KMS-11 (cell line): Measurements from ENCODE around the gene GARNL3.

Source experiments
- H2AFZ ChIP-seq: fragments of 200-600 bp; sonication (generic); 2 replicates; pipeline ENCODE4 v1.6.1; 2016; ENCODE audit warnings: antibody characterized with exemption, mixed run types, low read depth
- H3K27ac ChIP-seq: fragments of 200-600 bp; sonication (generic); 2 replicates; pipeline ENCODE4 v1.6.1; 2016; ENCODE audit warnings: mild to moderate bottlenecking, mixed run types
- H3K27me3 ChIP-seq: fragments of 200-600 bp; sonication (generic); 2 replicates; pipeline ENCODE4 v1.6.1; 2017; ENCODE audit warnings: mild to moderate bottlenecking, low read depth, mixed run types, moderate library complexity; ENCODE audit not compliant: insufficient read depth
- H3K36me3 ChIP-seq: fragments of 200-600 bp; sonication (generic); 2 replicates; pipeline ENCODE4 v1.6.1; 2017; ENCODE audit warnings: mild to moderate bottlenecking, mixed run types; ENCODE audit not compliant: insufficient read depth
- H3K4me1 ChIP-seq: fragments of 200-600 bp; sonication (generic); 2 replicates; pipeline ENCODE4 v1.6.1; 2016; ENCODE audit warnings: mild to moderate bottlenecking, low read depth, mixed run types; ENCODE audit not compliant: poor library complexity, severe bottlenecking
- H3K4me2 ChIP-seq: fragments of 200-600 bp; sonication (generic); 2 replicates; pipeline ENCODE4 v1.7.0; 2016; ENCODE audit warnings: mild to moderate bottlenecking, mixed run types
- H3K4me3 ChIP-seq: fragments of 200-600 bp; sonication (generic); IDR thresholded peaks from 2 replicates; pipeline ENCODE4 v1.6.1; 2017; ENCODE audit warnings: low read depth, low read length, mixed read lengths; ENCODE audit not compliant: insufficient read depth
- H3K79me2 ChIP-seq: fragments of 200-600 bp; sonication (generic); 2 replicates; pipeline ENCODE4 v1.6.1; 2016; ENCODE audit warnings: low read depth, mixed run types; ENCODE audit not compliant: insufficient read depth
- H3K9ac ChIP-seq: fragments of 200-600 bp; sonication (generic); 2 replicates; pipeline ENCODE4 v1.6.1; 2016; ENCODE audit warnings: mild to moderate bottlenecking, mixed run types
- H4K20me1 ChIP-seq: fragments of 200-600 bp; sonication (generic); 2 replicates; pipeline ENCODE4 v1.6.1; 2016; ENCODE audit warnings: mild to moderate bottlenecking, mixed run types; ENCODE audit not compliant: insufficient read depth
- TF ChIP-seq, protein P1 (sequence below): fragments of 200-600 bp; sonication (generic); conservative IDR thresholded peaks from 2 replicates; pipeline ENCODE4 v1.6.1; 2017; ENCODE audit warnings: low read depth, mild to moderate bottlenecking, antibody characterized with exemption, low read length, moderate library complexity, mixed read lengths

Gene GARNL3

DNA sequence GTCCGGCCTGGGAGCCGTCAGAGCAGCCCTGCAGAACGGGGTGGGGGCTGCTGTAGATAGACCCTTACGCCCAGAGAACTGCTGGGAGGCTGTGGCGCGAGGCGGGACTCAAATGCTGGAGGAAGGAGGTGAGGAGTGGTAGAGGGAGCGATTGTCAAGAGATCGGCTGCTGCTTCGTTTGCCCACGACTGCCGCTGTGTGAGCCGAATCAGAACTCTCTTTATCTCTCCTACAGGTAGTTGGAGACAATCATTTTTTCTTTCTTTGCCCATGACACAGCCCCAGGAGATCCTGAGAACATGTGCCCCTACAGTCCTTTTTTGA lies 160.1 kb downstream of the GARNL3 start:
- peak overlapping the region; percentile 76 for H3K4me2 ChIP-seq
- peak overlapping the region; percentile 41 for H3K27ac ChIP-seq
- H3K4me1 ChIP-seq = peaks cover 36% of the 10 kb centered on the region
- H3K79me2 ChIP-seq = peaks cover 35% of the 10 kb centered on the region
- peak overlapping the region; percentile 85 for H2AFZ ChIP-seq
- H3K27me3 ChIP-seq = no peaks in the 10 kb centered on the region
- TF ChIP-seq, protein P1, sequence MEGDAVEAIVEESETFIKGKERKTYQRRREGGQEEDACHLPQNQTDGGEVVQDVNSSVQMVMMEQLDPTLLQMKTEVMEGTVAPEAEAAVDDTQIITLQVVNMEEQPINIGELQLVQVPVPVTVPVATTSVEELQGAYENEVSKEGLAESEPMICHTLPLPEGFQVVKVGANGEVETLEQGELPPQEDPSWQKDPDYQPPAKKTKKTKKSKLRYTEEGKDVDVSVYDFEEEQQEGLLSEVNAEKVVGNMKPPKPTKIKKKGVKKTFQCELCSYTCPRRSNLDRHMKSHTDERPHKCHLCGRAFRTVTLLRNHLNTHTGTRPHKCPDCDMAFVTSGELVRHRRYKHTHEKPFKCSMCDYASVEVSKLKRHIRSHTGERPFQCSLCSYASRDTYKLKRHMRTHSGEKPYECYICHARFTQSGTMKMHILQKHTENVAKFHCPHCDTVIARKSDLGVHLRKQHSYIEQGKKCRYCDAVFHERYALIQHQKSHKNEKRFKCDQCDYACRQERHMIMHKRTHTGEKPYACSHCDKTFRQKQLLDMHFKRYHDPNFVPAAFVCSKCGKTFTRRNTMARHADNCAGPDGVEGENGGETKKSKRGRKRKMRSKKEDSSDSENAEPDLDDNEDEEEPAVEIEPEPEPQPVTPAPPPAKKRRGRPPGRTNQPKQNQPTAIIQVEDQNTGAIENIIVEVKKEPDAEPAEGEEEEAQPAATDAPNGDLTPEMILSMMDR = no peak
- peak overlapping the region; percentile 75 for H3K9ac ChIP-seq
- H3K4me3 ChIP-seq = peak overlapping the region; percentile 73
- no peaks in the 10 kb centered on the region for H4K20me1 ChIP-seq
- no peaks in the 10 kb centered on the region for H3K36me3 ChIP-seq

DNA sequence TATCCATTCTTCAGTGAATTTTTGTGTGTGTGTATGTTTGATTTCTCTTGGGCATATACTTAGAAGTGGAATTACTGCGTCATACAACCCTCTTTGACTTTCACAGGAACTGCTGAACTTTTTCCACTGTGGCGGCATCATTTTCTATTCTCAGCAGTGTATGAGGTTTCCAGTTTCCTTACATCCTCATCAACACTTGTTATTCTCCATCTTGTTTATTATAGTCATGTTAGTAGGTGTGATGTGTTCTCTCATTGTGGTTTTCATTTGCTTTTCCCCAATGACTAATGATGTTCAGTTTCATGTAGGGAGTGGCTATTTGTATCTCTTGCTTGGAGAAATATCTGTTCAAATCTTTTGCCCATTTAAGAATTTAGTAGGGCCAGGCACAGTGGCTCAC lies 162.2 kb downstream of the GARNL3 start:
- TF ChIP-seq, protein P1 = no peak
- H3K4me2 ChIP-seq = peak overlapping the region; percentile 55
- no peak overlapping the region for H2AFZ ChIP-seq
- no peak overlapping the region for H3K9ac ChIP-seq
- peaks cover 35% of the 10 kb centered on the region for H3K79me2 ChIP-seq
- no peak overlapping the region for H3K27ac ChIP-seq
- no peaks in the 10 kb centered on the region for H3K27me3 ChIP-seq
- H4K20me1 ChIP-seq = no peaks in the 10 kb centered on the region
- no peaks in the 10 kb centered on the region for H3K36me3 ChIP-seq
- no peak overlapping the region for H3K4me3 ChIP-seq
- H3K4me1 ChIP-seq = peaks cover 36% of the 10 kb centered on the region

DNA sequence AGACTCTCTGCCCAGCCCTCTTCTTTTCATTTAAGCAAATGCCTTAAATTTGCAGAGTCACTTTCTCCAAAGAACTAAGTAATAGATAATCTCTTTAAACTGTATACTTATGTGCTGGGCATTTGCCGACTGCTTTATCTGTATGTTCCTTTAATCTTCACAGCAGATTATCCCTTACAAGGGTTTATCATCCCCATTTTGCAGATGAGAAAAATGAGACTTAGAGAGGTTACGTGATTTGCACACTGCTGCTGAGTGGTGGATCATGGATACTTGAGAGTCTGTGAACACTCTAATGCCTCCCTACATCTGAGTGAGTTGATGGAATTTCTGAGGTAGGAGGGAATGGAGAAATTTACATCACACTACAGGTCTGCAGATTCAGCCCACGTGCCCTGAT lies 163.8 kb downstream of the GARNL3 start:
- Histone ChIP-seq H3K4me2 (no peak overlapping the region), H2AFZ (no peak overlapping the region), H3K27me3 (no peaks in the 10 kb centered on the region), H4K20me1 (no peaks in the 10 kb centered on the region), H3K36me3 (no peaks in the 10 kb centered on the region), H3K4me1 (peaks cover 28% of the 10 kb centered on the region), H3K79me2 (peaks cover 35% of the 10 kb centered on the region), H3K4me3 (no peak overlapping the region), H3K9ac (no peak overlapping the region), H3K27ac (no peak overlapping the region)
- TF ChIP-seq, protein P1 = no peak

DNA sequence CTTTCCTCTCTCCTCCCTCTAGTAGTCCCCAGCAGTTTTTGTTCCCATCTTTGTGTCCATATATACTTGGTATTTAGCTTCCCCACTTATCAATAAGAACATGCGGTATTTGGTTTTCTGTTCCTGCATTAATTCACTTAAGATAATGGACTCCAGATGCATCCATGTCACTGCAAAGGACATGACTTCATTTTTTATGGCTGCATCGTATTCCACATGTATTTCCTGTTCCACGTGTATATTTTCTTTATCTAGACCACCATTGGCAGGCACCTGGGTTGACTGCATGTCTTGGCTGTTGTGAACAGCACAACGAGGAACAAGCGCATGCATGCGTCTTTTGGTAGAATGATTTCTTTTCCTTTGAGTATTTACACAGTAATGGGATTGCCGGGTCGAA lies 165.8 kb downstream of the GARNL3 start:
- Histone ChIP-seq H3K4me2 (no peak overlapping the region), H3K27ac (no peak overlapping the region), H3K36me3 (no peaks in the 10 kb centered on the region), H3K4me1 (peaks cover 22% of the 10 kb centered on the region), H3K4me3 (no peak overlapping the region), H3K9ac (no peak overlapping the region), H3K27me3 (no peaks in the 10 kb centered on the region), H4K20me1 (no peaks in the 10 kb centered on the region), H3K79me2 (peaks cover 25% of the 10 kb centered on the region), H2AFZ (no peak overlapping the region)
- TF ChIP-seq, protein P1 = no peak
